Panc1 (cell line): ENCODE data around the gene KCNQ1.

Experiments used
- CTCF ChIP-seq: fragments of 450-650 bp; IDR thresholded peaks from 2 replicates; pipeline ENCODE4 v1.5.1; 2017; ENCODE audit warnings: mild to moderate bottlenecking
- POLR2AphosphoS5 ChIP-seq: IDR thresholded peaks from 2 replicates; pipeline ENCODE4 v1.6.1; 2012; ENCODE audit warnings: mild to moderate bottlenecking, low read depth, low read length, moderate library complexity
- REST ChIP-seq, 2 experiments: IDR thresholded peaks; 2 replicates each; pipeline ENCODE4 v1.6.1; 2011 to 2012; ENCODE audit warnings: low read depth in 2 of 2, control low read depth in 1 of 2, low read length in 1 of 2, mild to moderate bottlenecking in 1 of 2, moderate library complexity in 1 of 2; ENCODE audit not compliant: insufficient read depth in 1 of 2

GRCh38 chr11:2461956-2462542 lies 17.2 kb downstream of the KCNQ1 start:
- TF ChIP-seq CTCF = no peak
- TF ChIP-seq POLR2AphosphoS5 = no peak
- TF ChIP-seq REST (IDR thresholded peaks at IDR 0.05; ENCODE audit: insufficient read depth in 1 of 2, low read depth in 2 of 2, low read length in 1 of 2) = no peak
